ENCODE data around the gene TMEM18.

TMEM18 gene

DNA sequence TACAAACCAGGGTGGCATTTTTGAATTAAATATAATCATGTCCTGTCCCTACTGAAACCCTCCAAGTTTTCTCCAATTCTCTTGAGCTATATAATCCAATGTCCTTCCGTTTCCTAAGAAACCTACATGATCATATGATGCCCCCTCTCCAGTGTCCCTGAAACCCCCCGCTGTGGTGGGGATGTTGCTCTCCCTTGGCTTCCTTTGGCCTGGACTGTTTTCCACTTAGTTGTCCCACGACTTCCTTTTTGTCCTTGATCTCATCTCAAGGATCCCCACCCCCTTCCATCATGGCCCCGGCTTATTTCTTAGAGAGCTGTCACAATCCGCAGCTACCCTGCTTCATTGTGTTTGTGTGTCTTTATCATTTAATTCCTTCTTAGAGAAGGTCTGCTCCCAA, 43.8 kb downstream of the TMEM18 start:
- no peak for DNase-seq

DNA sequence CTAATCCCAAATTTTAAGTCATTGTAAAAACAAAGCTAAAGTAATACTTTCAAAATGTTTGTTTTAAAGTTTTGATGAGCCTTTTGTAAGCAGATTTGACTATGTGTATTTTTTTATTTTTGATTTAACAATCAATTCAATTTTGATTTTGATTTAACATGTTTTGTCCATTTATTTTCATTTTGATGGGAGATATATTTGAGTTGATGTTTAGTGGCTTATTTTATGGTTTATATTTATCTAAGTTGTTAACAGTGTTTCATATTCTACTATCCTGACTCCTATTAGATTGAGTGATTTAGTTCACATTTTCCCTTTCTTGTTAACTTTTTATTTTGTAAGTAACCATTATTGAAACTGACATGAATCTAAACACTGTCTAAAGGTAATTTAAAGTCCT, 44.7 kb downstream of the TMEM18 start:
- no peak for DNase-seq

DNA sequence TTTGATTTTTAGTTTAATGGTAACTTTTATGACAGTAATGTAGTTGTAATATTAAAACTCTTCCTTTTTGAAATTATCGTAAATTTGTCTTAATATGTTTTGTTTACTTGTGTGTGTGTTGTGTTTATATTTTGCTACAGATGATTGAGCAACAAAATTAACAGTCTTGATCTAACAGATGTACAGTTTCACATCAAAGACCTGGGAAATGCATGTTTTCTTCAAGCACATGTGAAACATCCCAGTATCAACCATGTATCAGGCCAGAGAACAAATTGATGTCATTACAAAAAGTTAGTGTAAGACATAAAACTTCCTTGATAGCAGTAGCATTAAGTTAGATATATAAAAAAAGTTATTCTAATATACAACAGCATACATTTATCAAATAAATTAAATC, 45.5 kb downstream of the TMEM18 start:
- DNase-seq = no peak

DNA sequence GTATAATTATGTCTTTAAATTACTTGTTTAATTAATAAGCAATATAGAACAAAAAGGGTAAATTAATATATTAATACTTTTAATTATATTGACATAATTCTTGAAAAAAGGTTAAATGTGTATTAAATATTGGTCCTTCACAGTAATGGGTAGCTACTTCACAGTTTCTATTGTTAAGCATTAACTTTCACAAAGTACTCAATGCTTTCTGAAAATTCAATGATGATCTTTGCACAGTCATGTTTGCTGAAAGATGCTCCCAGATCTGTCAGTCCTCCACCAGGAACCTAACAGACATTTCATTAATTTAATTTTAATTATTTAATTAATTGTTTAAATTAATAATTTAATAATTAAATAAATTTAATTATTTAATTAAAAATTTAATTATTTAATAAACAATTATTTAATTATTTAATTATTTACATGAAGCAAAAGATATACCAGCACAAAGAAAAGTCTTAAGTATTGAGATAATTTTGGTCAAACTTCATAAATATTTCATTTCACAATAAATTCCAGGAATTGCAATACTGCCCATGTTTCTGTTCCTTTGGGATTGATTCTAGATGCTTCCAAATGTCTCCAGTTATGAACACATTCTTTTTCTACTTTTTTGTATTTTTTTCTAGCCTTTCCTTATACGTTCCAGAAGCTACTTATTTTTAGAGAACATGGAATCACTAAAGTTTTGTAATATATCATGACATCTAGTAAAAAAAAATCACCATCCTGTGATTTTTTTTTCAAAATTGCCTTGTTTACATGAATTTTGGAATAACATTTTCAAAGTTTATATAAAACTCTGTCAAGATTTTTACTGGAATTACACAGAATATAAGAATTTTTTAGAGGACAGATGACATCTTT, 46.5 kb downstream of the TMEM18 start:
- DNase-seq = no peak

DNA sequence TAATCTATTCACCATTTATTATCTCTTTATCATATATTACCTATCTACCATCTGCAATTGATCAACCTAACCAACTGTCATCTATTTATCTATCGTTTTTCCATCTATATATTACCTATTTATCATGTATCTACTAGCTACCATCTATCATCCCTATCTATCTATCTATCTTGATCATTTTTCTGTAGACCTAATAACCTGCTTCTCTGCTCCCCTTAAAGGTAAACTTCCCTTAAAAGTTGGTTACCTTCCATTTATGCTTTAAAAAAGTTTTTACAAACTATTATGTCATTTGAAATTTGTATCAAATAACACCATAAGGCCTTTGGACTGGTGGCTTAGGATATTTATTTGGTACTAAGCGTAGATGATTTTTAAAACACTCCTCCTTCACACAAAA, 47.2 kb downstream of the TMEM18 start:
- no peak for DNase-seq

DNA sequence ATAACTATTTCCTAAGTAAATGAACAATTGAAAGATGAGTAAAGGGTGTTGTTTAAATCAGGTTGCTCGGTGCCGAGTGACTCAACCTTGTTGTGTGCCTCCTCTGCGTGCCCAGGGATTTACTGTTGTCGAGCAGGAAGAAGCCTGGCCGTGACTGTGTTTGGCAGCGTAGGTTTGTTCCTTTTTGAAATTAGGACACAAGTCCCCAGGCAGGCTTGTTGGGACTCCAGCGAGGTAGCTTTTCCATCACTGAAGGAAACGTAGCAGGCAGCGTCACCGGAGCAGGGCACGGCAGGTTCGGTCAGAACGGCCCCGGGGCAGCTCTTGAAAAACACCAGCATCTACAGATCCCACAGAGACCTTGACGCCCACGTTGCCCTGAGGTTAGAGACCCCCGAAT, 48.6 kb downstream of the TMEM18 start:
- no peak for DNase-seq

DNA sequence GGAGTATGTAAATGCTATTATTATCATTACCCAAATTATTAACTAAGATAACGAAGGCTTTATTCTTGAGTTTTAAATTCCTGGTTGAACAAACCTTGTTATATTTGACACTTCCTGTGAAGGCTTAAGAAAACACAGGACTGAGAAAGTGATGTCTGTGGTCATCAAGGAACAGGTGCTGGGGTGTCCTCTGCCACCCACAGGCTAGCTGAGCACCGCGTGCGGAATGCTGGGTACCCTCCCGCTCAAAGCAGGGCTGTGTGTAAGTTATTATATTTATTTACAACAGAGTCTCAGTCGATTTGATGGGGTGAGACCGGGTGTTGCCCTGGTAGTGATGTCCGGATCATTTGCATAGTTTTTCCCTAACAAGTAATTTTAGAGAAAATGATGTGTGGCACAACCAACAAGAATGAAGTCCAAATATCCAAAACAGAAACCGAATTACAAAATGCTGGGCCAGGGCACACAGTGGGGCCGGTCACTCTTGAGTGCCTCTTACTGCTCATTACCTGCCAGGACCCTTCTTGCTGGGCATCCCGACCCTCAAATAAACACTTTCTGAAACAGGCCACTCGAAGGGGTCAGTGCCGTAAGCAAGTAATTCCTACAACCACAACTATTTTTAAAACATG, 49.2 kb downstream of the TMEM18 start:
- DNase-seq = no peak

DNA sequence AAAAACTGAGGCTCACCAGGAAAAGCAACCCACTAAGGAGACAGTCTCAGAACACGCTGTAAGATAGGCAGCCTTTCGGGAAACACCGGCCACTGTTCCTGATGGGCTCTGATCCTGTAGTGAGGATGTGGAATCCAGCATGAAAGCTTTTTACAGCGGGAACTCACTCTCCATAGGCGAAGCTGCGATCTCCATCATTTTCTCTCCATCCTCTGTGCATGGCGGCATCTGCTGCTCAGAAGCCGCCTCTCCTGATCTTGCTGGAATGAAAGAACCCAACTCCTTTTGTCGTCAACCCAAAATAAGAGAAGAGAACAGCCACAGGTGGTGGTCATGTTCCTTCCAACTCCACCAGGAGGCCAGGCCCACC, 49.9 kb downstream of the TMEM18 start:
- no peak for DNase-seq

DNA sequence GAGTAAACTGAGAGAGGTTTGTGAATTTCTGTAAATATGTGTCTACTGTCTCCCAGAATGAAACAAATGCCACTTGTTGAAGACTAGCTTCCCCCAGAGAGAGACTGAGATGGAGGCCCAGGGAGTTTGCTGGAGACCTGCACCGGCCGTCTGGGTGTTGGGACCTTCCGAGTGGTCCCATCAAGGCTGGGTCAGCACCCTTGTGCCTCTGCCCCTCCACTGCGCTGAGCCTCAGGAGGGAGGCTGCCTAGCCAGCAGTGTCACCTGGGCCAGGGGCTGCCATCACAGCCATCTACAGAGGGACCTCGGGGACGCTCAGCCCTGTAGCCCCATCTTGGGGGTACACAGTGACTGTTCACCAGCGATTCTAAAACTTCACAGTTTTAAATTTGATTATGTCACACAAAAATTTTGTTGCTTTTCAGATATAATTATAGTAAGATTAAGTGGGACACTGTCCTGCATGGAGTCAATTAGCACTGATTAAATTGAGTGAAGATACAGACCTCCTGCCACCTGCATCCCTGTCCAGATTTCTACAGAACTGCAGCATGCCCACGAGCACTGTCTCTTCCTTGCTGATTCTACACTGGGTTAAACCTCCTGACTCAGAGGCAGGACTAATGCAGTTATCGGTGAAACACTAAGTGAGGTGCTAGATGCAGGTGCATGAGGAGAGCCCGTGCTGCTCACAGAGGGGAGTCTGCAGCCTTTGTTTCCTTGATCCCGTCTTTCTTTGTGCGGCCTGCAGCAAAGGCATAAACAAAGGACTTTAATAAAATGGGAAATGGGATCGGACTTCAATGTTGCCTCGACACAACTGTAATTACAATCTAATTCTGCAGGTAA, 50.5 kb downstream of the TMEM18 start:
- DNase-seq = no peak

DNA sequence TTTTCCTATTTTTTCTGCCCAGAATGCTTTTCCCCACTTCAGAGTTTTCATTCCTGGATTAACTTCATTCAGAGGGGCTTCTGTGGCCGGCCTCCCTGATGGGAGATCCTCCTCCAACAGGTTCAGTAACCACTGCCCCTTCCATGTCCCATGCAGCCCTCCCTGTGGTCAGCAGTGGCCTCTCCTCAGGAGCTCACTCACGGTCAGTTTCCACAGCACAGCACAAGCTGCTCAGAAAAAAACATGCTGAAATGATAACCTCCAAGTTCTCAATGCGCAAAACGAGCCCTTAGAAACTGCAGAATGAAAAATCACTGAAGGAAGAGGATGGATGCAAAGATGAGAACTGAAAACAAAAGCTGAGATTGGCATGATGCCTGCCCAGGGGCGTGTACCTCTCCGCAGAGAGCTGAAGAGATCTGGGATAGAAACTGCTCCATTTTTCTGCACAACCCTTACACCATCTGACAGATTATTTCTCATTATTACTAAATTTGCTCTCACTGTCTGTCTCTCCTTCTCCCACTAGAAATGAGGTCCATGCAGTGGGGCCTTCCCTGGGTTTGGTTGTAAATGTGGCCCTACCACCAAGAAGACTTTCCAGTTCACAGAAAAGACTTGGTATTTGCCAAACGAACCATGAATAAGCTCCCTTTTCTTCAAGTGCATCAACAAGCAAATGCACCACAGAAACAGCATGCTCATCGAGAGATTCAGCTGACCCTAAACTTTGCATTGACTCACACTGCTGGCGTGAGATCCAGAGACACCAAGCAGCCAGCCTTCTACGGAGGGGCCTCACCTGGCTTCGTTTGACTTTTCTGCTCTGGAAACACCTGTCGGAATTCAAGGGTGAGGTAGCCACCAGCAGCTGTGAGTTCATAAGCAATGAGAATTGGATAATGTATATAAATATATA, 51.5 kb downstream of the TMEM18 start:
- DNase-seq = no peak

DNA sequence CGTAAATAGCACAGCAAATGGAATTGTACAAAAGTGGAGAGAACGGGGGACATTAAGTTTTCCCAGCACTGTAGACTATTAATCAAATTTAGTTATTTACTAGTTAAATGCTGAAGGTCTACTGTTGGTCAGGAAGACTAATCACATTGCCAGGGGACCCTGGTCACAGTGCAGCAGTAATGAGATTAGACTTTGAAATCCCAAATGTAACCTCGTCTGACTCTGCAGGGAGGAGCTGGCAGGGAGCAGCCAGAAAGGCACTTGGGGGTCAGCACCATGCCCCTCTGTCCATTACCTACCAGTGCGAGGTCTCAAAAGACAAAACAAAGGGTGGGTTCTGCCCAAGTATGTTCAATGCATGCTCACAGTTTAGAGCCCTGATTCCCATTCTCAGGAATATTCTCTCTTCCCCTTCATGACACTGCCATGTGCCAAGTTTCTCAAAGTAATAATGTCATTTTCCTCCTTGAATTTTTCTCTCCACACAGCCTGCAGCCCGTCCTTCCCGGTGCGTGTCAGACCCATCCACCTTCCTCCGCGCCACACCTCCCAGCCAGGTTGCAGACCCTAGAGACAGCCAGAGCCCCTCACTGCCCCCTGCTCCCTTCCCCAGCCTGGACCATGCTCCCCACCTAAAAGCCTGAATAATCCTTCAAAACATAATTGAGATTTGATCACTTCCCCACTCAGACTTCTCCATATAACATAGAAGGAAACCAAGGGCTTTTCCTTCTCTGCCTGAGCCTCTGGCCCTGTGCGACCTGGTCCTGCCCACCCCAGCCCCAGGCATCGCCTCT, 52.5 kb downstream of the TMEM18 start:
- DNase-seq = no peak

DNA sequence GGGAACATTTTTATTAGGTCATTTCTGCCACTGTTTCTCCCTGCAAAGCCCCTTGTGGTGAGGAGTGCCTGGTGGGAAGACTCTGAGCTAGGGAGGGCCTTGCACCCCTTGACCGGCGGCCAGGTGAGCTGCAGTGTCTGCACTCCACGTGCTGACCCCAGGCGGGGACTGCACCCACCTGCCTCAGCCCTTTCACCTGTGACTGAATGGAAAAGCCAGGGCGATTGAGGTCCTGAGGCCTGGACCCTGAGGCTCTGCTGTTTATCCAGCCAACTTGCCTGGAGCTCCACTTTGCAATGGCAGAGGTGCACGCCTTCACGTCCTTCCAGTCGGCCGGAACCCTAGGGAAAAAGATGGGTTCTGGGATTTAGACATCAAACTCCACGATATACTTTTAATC, 53.1 kb downstream of the TMEM18 start:
- DNase-seq = no peak

DNA sequence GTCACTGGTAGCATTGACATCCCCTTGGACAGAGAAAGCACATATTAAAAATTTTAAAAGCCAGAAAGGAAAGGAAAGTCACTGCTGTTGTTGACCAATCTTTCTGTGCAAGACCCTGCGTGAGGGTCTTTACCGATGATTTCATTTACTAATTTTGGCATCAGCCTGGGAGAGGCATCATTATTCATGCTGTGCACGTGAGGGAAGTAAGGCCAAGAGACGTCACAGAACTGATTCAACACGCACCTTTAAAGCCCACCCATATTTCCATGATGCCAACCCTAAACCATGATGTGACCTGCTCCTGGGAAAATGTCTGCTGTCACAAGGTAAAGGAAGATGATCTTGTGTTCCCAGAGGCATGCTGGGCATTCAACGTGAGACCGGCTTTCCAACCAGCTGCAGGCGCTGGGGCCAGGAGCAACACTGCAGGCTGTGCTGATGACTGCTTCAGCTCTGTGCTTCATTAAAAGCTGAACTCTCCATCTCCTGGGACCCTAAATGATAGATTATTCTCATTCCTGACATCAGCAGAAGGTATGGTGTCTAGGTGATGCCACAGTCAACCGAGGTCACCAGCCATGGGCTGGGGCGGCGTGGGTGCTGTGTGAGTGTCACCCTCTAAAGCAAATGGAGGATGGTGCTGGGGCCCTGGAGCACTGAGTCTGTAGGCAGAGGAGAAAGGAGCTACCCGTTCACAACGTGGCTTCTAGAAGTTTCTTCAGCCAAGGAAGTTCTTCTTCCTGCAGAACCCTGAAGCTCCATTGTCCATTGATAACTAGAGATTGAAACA, 53.9 kb downstream of the TMEM18 start:
- DNase-seq = no peak

DNA sequence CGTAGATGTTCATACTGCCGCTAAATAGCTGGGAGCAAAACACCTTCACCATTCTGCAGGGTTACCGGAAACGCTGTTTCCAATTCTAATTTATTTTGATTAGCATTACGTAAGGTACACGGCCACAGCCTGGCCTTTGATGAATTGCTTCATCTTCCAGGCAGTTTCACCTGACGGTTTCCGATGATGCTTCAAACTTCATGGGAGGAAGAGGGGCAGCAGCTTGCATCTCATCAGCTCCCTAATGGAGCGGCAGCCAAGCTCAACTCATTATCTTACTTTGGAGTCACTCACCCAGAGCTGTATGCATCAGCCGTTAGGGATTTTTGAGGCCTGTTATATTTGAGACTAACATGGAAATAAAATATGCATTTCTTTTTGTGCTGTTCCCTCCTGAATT, 54.8 kb downstream of the TMEM18 start:
- DNase-seq = no peak

DNA sequence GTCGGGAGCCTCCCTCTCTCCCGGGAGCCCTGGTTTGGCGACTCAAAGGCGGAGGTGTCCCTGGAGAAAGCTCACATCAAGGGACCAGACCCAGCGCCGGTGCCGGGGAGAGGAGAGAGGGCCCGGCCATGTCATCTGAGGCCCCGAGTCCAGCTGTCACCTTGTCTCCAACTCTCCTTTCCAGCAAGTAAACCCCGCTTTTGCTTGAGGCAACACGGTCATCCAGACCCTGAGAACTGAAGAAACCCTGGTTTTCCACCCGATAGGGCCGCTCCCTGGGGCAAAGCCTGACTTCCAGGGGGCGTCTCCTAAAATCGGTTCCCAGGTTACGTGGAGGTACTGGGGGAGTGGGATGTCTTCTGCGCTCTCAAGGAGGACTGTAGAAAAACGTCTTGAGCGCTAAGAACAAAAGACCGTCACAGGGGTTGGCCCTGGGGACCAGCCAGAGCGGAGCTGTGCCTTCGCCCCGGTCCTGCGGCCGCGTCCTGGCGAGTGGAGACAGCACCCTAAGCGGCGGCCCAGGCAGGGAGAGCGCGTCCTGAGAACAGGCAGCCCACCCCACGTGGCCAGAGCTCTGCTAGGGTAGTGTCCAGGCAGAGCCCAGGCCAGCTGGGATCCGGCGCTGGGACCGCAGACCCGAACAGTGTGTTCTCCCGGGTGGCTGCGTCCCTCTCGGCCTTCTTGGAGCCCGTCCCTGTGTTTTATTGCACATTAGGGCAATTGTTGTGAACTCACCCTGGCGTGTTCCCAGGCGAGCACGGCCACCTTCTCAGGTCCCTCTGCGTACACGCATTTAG, 55.7 kb downstream of the TMEM18 start:
- no peak for DNase-seq

DNA sequence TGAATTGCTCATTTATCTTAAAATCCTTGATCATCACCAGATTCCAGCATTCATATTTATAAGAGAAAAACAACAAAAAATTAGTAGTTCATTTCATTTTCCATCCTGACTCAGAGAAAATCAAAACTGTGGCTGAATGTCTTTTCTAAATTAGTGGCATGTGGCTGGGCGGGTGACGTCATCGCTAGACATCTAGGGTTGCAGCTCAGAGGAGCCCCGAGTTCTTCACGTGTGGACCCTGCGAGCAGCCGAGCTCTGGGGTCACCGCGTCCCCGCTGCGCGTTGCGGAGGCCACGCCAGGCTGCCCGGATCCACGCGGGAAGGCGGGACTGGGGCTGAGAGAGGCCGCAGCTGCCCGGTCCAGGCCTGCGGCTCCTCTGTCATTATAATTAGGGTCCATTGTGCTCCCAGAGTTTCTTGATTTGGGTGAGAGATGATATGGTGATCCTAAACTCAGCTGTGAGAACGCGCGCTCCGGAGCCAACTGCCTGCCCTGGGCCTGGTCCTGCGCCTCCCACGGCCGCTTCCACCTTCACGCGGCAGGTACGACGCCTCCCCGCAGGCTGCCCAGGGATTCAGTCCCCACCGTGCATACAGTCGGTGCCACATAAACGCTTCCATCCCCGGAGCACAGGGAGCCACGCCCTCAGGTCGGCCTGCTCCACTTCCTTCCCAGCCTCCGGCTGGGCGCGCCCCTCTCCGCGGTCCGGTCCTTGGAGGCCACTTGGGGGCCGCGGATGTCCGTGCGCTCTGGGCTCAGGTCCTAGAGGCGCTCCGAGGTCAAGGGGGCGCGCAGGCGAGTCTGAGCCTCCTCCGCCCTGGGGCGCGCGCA, 56.5 kb downstream of the TMEM18 start:
- no peak for DNase-seq

DNA sequence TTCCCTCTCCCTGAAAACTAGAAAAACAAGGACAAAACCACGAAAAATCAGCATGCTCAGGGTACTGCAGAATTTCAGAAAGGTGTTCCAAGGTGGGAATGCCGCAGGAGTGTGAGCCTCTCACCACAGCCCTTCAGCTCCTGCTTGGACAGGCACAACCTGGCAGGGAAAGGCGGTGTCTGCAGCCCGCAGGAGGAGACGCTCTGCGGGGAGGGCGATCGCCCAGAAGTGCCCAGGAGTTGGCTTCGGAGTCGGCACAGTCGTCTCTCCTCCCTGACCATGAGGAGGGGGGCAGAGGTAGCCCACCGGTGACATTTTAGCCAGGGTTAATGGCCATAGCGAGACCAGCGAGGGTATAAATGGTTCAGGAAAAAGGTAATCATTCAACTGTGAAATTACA, 57.2 kb downstream of the TMEM18 start:
- DNase-seq = no peak

DNA sequence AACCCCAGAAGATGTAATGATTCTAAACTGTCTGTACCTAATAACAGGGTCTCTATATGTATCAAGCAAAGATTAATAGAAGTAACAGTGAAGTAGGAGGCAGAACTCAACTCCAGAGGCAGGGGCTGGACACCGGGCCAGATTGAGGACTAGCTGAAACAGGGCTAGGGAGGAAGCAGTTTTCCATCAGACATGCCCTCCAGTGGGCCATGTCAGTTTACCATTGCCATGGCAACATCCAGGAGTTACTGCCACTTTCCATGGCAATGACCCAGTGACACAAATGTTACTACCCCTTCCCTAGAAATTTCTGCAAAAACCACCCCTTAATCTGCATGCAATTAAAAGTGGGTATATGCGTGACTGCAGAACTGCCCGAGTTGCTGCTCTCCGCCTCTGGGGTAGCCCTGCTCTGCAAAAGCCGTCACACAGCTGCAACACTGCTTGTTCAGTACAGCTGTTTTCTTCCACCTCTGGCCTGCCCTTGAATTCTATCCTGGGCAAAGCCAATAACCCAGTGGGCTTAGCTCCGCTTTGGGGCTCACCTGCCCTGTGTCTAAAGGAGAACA, 58.7 kb downstream of the TMEM18 start:
- DNase-seq = no peak

DNA sequence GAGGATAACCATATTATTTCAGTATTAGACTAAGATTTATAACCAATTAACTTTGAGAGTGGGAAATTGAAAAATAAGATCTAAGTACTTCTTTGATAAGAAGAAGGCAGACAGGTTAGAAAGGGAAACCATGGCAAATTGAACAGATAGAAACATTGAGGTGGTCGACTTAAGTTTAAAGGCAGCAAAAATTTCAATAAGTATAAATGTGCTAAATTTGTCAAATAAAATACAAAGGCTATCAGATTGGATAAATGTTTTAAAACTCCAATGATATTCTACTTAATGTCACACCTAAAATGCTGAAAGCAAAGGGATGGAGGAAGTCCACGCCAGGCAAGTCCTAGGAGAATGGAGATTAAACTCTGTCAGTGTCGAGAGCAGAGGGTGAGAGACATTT, 59.2 kb downstream of the TMEM18 start:
- DNase-seq = no peak
